CD4-positive, alpha-beta T cell (primary cell): Measurements from ENCODE around the gene INPP5A. TPM values are rescaled to one million over a fixed set of nuclear protein-coding genes. Genes with fewer than 3 reads are reported as not detected.

Source experiments
- ATAC-seq: fragments of 200-7000 bp; cut with Tn5 transposase; one replicate; pipeline ENCODE4 v1.10.0; 2022; ENCODE audit warnings: mild to moderate bottlenecking; ENCODE audit not compliant: poor library complexity
- CTCF ChIA-PET: fragments of 350-600 bp; sonication (Branson Sonifier 250); formaldehyde crosslinking; loops from one replicate; lab custom pipeline; 2021; ENCODE audit warnings: antibody characterized with exemption, inconsistent platforms; lab: Charles Lee
- POLR2A ChIA-PET: fragments of 350-600 bp; sonication (Branson Sonifier 250); formaldehyde crosslinking; loops from one replicate; lab custom pipeline; 2021; ENCODE audit warnings: antibody characterized with exemption, inconsistent platforms; lab: Charles Lee
- DNase-seq, 14 experiments: peaks; one replicate each; pipeline ENCODE4 v3.0.0-alpha.2; 2013 to 2020; ENCODE audit warnings: mixed read lengths in 2 of 14
- H3K27ac ChIP-seq, 2 donors: one replicate each; pipeline versions ENCODE4 v1.5.1 to v1.7.0; 2013; ENCODE audit warnings: low read length in 2 of 2, low read depth in 1 of 2, mild to moderate bottlenecking in 1 of 2
- H3K27me3 ChIP-seq, 2 experiments: 1 replicate in 1 of 2; 2 replicates in 1 of 2; pipeline versions ENCODE4 v1.6.1 to v1.7.0; 2013; ENCODE audit warnings: low read length in 2 of 2, control low read depth in 1 of 2, mild to moderate bottlenecking in 1 of 2, moderate library complexity in 1 of 2; ENCODE audit not compliant: insufficient read depth in 2 of 2, control insufficient read depth in 1 of 2
- H3K36me3 ChIP-seq: one replicate; pipeline ENCODE4 v1.6.1; 2013; ENCODE audit warnings: low read length, control low read depth; ENCODE audit not compliant: insufficient read depth
- H3K4me1 ChIP-seq: one replicate; pipeline ENCODE4 v1.6.1; 2013; ENCODE audit warnings: low read length, control low read depth; ENCODE audit not compliant: insufficient read depth
- H3K4me3 ChIP-seq: one replicate; pipeline ENCODE4 v1.5.1; 2013; ENCODE audit warnings: mild to moderate bottlenecking, low read length, moderate library complexity
- H3K9me3 ChIP-seq, 2 experiments: 1 replicate in 1 of 2; 2 replicates in 1 of 2; pipeline versions ENCODE4 v1.6.1 to v1.7.0; 2013; ENCODE audit warnings: low read length in 2 of 2, mild to moderate bottlenecking in 2 of 2, control low read depth in 1 of 2, moderate library complexity in 1 of 2; ENCODE audit not compliant: control insufficient read depth in 1 of 2, insufficient read depth in 1 of 2
- H3K27ac Mint-ChIP-seq: one replicate; pipeline ENCODE4 v1.8.0; 2020; ENCODE audit warnings: mixed read lengths
- H3K27me3 Mint-ChIP-seq: one replicate; pipeline ENCODE4 v1.8.0; 2021; ENCODE audit warnings: mixed read lengths
- H3K36me3 Mint-ChIP-seq: one replicate; pipeline ENCODE4 v1.8.0; 2021; ENCODE audit warnings: low read depth, mixed read lengths
- H3K4me1 Mint-ChIP-seq: one replicate; pipeline ENCODE4 v1.8.0; 2021; ENCODE audit warnings: low read depth, mixed read lengths
- H3K4me3 Mint-ChIP-seq: one replicate; pipeline ENCODE4 v1.8.0; 2020; ENCODE audit warnings: mild to moderate bottlenecking, mixed read lengths
- H3K9me3 Mint-ChIP-seq: one replicate; pipeline ENCODE4 v1.8.0; 2020; ENCODE audit warnings: mixed read lengths
- CTCF ChIP-seq: fragments of 200-600 bp; IDR thresholded peaks from one replicate; pipeline ENCODE4 v1.8.0; 2022; ENCODE audit warnings: antibody characterized with exemption, mild to moderate bottlenecking
- intact Hi-C, 2 experiments: fragments of 100-400 bp; cut with DNase I in 1 of 2; cut with micrococcal nuclease in 1 of 2; formaldehyde crosslinking; loops; one replicate each; pipeline versions ENCODE4 v1.15.1 to v1.9.0; 2023 to 2025; cut with DNase I, micrococcal nuclease
- total RNA-seq, 174 experiments: library from RNA in 2 of 174; stranded (reverse) in 2 of 174; gene quantifications; one replicate each; pipeline ENCODE4 v1.2.3 and lab custom pipeline; 2021 to 2026

The INPP5A gene
- total RNA-seq, 2 experiments from 2014 or later: 22.0 to 24.8 TPM

- DNase-seq: peak in 2 of 14 experiments; percentile 7 to 23
- peaks cover 0 to 18% of the 10 kb centered on the region in 2 experiments for H3K9me3 ChIP-seq
- no peak overlapping the region for H3K27ac ChIP-seq
- Mint-ChIP-seq H3K27me3 (no peaks in the 10 kb centered on the region), H3K9me3 (no peaks in the 10 kb centered on the region), H3K36me3 (peaks cover 5% of the 10 kb centered on the region), H3K27ac (no peak overlapping the region), H3K4me3 (no peak overlapping the region), H3K4me1 (peaks cover 26% of the 10 kb centered on the region)
- ChIA-PET POLR2A (no interaction called here), CTCF (no interaction called here)
- intact Hi-C loops: no loop called here
- no peaks in the 10 kb centered on the region for H3K36me3 ChIP-seq
- no peak overlapping the region for H3K4me3 ChIP-seq
- H3K27me3 ChIP-seq: no peaks in the 10 kb centered on the region
- no peak for ATAC-seq
- peaks cover 35% of the 10 kb centered on the region for H3K4me1 ChIP-seq
- no peak for TF ChIP-seq CTCF
Measured at GRCh38 chr10:132610071-132610701, 72.6 kb downstream of the INPP5A start.

GRCh38 chr10:132611026-132611910 lies 73.7 kb downstream of the INPP5A start:
- no peak overlapping the region for H3K4me3 ChIP-seq
- POLR2A ChIA-PET: no interaction called here
- intact Hi-C loops: no loop called here
- no peaks in the 10 kb centered on the region for H3K36me3 ChIP-seq
- peaks cover 16% of the 10 kb centered on the region for H3K36me3 Mint-ChIP-seq
- ATAC-seq: peak; percentile 37
- peaks cover 0 to 25% of the 10 kb centered on the region in 2 experiments for H3K9me3 ChIP-seq
- peaks cover 2% of the 10 kb centered on the region for H3K9me3 Mint-ChIP-seq
- CTCF ChIA-PET: no interaction called here
- no peak overlapping the region for H3K27ac Mint-ChIP-seq
- no peak overlapping the region for H3K4me3 Mint-ChIP-seq
- no peak overlapping the region for H3K27ac ChIP-seq
- no peaks in the 10 kb centered on the region for H3K27me3 ChIP-seq
- no peaks in the 10 kb centered on the region for H3K27me3 Mint-ChIP-seq
- DNase-seq: peak in 2 of 14 experiments; percentile 10 to 25
- TF ChIP-seq CTCF: no peak
- peaks cover 33% of the 10 kb centered on the region for H3K4me1 Mint-ChIP-seq
- peaks cover 46% of the 10 kb centered on the region for H3K4me1 ChIP-seq

GRCh38 chr10:132611986-132612385 lies 74.4 kb downstream of the INPP5A start:
- POLR2A ChIA-PET: interaction anchor here (0.6 kb wide), 1 partner anchor 49 kb away, joined by 3 read pairs; no protein-coding TSS in a partner anchor
- Mint-ChIP-seq H3K4me3 (no peak overlapping the region), H3K9me3 (peaks cover 5% of the 10 kb centered on the region), H3K4me1 (peaks cover 37% of the 10 kb centered on the region), H3K36me3 (peaks cover 21% of the 10 kb centered on the region), H3K27ac (no peak overlapping the region), H3K27me3 (no peaks in the 10 kb centered on the region)
- intact Hi-C loops: no loop called here
- CTCF ChIA-PET: no interaction called here
- ATAC-seq (no peak), DNase-seq (peak in 2 of 14 experiments; percentile 10 to 16)
- no peaks in the 10 kb centered on the region for H3K27me3 ChIP-seq
- H3K36me3 ChIP-seq: no peaks in the 10 kb centered on the region
- H3K27ac ChIP-seq: no peak overlapping the region
- H3K4me1 ChIP-seq: peaks cover 51% of the 10 kb centered on the region
- H3K9me3 ChIP-seq: peaks cover 0 to 32% of the 10 kb centered on the region in 2 experiments
- TF ChIP-seq CTCF: no peak
- H3K4me3 ChIP-seq: no peak overlapping the region
